HepG2 (cell line): ENCODE results near the gene ZNF326. TPM values are rescaled to one million over a fixed set of nuclear protein-coding genes. Genes with fewer than 3 reads are reported as not detected.
A peak's percentile ranks its signal among the peaks of the same experiment; 100 is the strongest.

Experiments
- BRD4 ChIP-seq: sonication (generic); formaldehyde crosslinking; IDR thresholded peaks from 2 replicates; pipeline ENCODE4 v1.4.0; 2020; ENCODE audit warnings: missing genetic modification reagents
- BRF2 ChIP-seq: sonication (generic); formaldehyde crosslinking; IDR thresholded peaks from 2 replicates; pipeline ENCODE4 v1.8.1; 2022; ENCODE audit warnings: mild to moderate bottlenecking, missing genetic modification reagents
- CBFB ChIP-seq: sonication (generic); formaldehyde crosslinking; IDR thresholded peaks from 2 replicates; pipeline ENCODE4 v1.4.0; 2020; ENCODE audit warnings: missing genetic modification reagents
- E2F2 ChIP-seq: sonication (generic); formaldehyde crosslinking; IDR thresholded peaks from 2 replicates; pipeline ENCODE4 v1.4.0; 2020; ENCODE audit warnings: missing genetic modification reagents, borderline replicate concordance
- FLYWCH1 ChIP-seq: sonication (generic); formaldehyde crosslinking; IDR thresholded peaks from 2 replicates; pipeline ENCODE4 v1.8.1; 2023; ENCODE audit warnings: mild to moderate bottlenecking, missing genetic modification reagents
- HMGXB4 ChIP-seq, 2 experiments: sonication (generic) in 1 of 2; formaldehyde crosslinking in 1 of 2; IDR thresholded peaks; 2 replicates each; pipeline versions ENCODE4 v1.4.0 to v1.6.1; 2018 to 2020; ENCODE audit warnings: missing genetic modification reagents in 2 of 2, borderline replicate concordance in 1 of 2, low read depth in 1 of 2, mild to moderate bottlenecking in 1 of 2, missing biosample characterization in 1 of 2
- NFKB2 ChIP-seq: sonication (generic); formaldehyde crosslinking; IDR thresholded peaks from 2 replicates; pipeline ENCODE4 v1.4.0; 2020; ENCODE audit warnings: missing genetic modification reagents, borderline replicate concordance
- PCBP2 ChIP-seq: fragments of 200-400 bp; formaldehyde crosslinking; optimal IDR thresholded peaks from 2 replicates; pipeline ENCODE3; 2018; ENCODE audit warnings: low read length, low read depth; ENCODE audit not compliant: poor library complexity, severe bottlenecking
- RBAK ChIP-seq: sonication (generic); formaldehyde crosslinking; IDR thresholded peaks from 2 replicates; pipeline ENCODE4 v1.5.1; 2020; ENCODE audit warnings: mild to moderate bottlenecking, missing genetic modification reagents
- U2AF1 ChIP-seq: fragments of 200-400 bp; formaldehyde crosslinking; optimal IDR thresholded peaks from 2 replicates; pipeline ENCODE3; 2017; ENCODE audit warnings: mild to moderate bottlenecking, low read depth, low read length
- ZFP91 ChIP-seq: sonication (generic); formaldehyde crosslinking; IDR thresholded peaks from 2 replicates; pipeline ENCODE4 v1.9.0; 2022; ENCODE audit warnings: missing genetic modification reagents, mild to moderate bottlenecking, borderline replicate concordance
- ZNF263 ChIP-seq: sonication (generic); formaldehyde crosslinking; IDR thresholded peaks from 2 replicates; pipeline ENCODE4 v1.4.0; 2020; ENCODE audit warnings: missing genetic modification reagents
- ZNF367 ChIP-seq: sonication (generic); formaldehyde crosslinking; IDR thresholded peaks from 2 replicates; pipeline ENCODE4 v1.4.0; 2020; ENCODE audit warnings: missing genetic modification reagents, borderline replicate concordance
- ZNF512 ChIP-seq: sonication (generic); formaldehyde crosslinking; IDR thresholded peaks from 2 replicates; pipeline ENCODE4 v1.4.0; 2020; ENCODE audit warnings: mild to moderate bottlenecking, missing genetic modification reagents
- ZNF597 ChIP-seq: sonication (generic); formaldehyde crosslinking; IDR thresholded peaks from 2 replicates; pipeline ENCODE4 v1.5.0; 2020; ENCODE audit warnings: missing genetic modification reagents
- ZNF629 ChIP-seq: sonication (generic); formaldehyde crosslinking; conservative IDR thresholded peaks from 2 replicates; pipeline ENCODE4 v1.5.0; 2020; ENCODE audit warnings: missing genetic modification reagents
- ZNF672 ChIP-seq: sonication (generic); formaldehyde crosslinking; IDR thresholded peaks from 2 replicates; pipeline ENCODE4 v1.8.1; 2022; ENCODE audit warnings: missing genetic modification reagents
- ZNF749 ChIP-seq: sonication (generic); formaldehyde crosslinking; IDR thresholded peaks from 2 replicates; pipeline ENCODE4 v1.8.0; 2022; ENCODE audit warnings: mild to moderate bottlenecking, missing genetic modification reagents, moderate library complexity, borderline replicate concordance
- ZNF792 ChIP-seq: IDR thresholded peaks from 2 replicates; pipeline ENCODE4 v1.6.1; 2016
- polyA plus RNA-seq, 8 experiments: library from polyadenylated mRNA; depleted of rRNA in 3 of 8; stranded (reverse) in 7 of 8; unstranded in 1 of 8; fragments of >200 nt; fragmentation: Illumina TruSeq in 4 of 8; extraction: Trizol in 4 of 8; gene quantifications; 2 replicates each; pipeline versions ENCODE4 v1.2.1 to v1.2.3, GENCODE V29; 2011 to 2016; ENCODE audit warnings: low read depth in 4 of 8, missing spikeins in 1 of 8, mixed read lengths in 1 of 8; ENCODE audit not compliant: insufficient read depth in 1 of 8
- total RNA-seq, 5 experiments: library from RNA; depleted of rRNA; stranded (reverse); fragments of >200 nt; fragmentation: Illumina TruSeq; extraction: Trizol; gene quantifications; 2 replicates each; pipeline ENCODE4 v1.2.3, GENCODE V29; 2016; ENCODE audit warnings: low read depth in 1 of 5

Gene ZNF326
- total and polyA plus RNA-seq, 2 of the 13 experiments (the other 11 are each of a cell fraction or from before 2014, with no cell fraction given): 6.3 to 16.4 TPM

GRCh38 chr1:89994805-89995597, at the start of gene ZNF326 (continued):
- TF ChIP-seq ZFP91 (CRISPR knock-in tag) (peak; percentile 88), E2F2 (CRISPR knock-in tag) (peak; percentile 50; the same call in 1 of the 2 replicates), ZNF597 (CRISPR knock-in tag) (no peak), ZNF629 (CRISPR knock-in tag) (no peak; the same call in 1 of the 2 replicates), ZNF792 (peak; percentile 76), ZNF263 (0 out of 2 replicates have a peak, but pooled peaks have one; percentile 13), ZNF512 (no peak), ZNF367 (CRISPR knock-in tag) (no peak; the same call in 1 of the 2 replicates), CBFB (0 out of 2 replicates have a peak, but pooled peaks have one; percentile 64), ZNF672 (no peak), U2AF1 (no peak), PCBP2 (no peak), HMGXB4 (CRISPR knock-in tag; IDR thresholded peaks at IDR 0.05; ENCODE audit: borderline replicate concordance in 1 of 2, low read depth in 1 of 2) (peak; percentile 93 to 97), NFKB2 (CRISPR knock-in tag) (0 out of 2 replicates have a peak, but pooled peaks have one; percentile 86), ZNF749 (CRISPR knock-in tag) (peak; percentile 91), FLYWCH1 (no peak), BRF2 (CRISPR knock-in tag) (peak; percentile 51; the same call in 1 of the 2 replicates), BRD4 (CRISPR knock-in tag) (peak; percentile 64), RBAK (CRISPR knock-in tag) (0 out of 2 replicates have a peak, but pooled peaks have one; percentile 60)
